ENCODE data around the gene ARGFX. TPM values are rescaled to one million over a fixed set of nuclear protein-coding genes. Genes with fewer than 3 reads are reported as not detected.
A peak's percentile ranks its signal among the peaks of the same experiment; 100 is the strongest.

ARGFX gene
- total and polyA plus RNA-seq, 2 experiments from 2014 or later = not detected

DNA sequence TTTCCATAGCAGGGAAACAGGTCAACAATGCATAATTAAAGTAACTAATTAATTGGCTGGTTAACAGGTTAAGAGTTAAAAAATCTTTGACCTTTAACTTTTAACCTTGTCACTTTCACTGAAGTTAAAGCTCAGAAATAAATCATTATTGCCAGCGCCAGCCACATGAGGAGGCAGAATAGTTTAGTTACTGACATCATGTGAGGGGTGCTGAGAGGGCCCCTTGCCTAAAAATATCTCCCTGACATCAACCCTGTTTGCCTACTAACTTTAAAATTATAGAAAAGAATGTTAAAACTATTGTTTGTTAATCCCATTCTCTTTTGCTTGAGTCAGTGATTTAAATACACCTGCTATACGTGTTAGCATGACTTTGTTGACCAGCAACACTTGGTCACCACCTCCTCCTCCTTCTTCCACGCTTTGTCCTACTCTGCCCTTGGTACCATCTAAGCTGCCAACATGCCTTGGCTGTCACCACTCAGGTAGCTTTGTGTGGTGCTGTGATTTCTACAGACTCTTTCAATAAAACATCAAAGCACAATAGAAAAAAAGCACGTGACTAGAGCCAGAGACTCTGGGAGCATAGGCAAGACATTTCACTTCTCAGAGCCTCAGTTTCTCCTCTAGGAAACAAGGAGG is 28.1 kb downstream of the ARGFX start:
- Histone ChIP-seq H3K4me1 (ENCODE audit: insufficient read depth) (peaks cover 40% of the 10 kb centered on the region), H3K4me3 (no peak overlapping the region), H3F3A (replicated peaks; ENCODE audit: low read depth) (0 out of 2 replicates have a peak, but pooled peaks cover 3% of the 10 kb centered on the region), H3K4me2 (no peak overlapping the region), H3K79me2 (replicated peaks; ENCODE audit: insufficient read depth) (no peaks in the 10 kb centered on the region), H3K27ac (ENCODE audit: low read depth) (no peak overlapping the region), H3K9me2 (ENCODE audit: insufficient read depth) (no peaks in the 10 kb centered on the region), H3K27me3 (ENCODE audit: insufficient read depth) (no peaks in the 10 kb centered on the region), H2AFZ (peak overlapping the region; percentile 44; the same call in 1 of the 2 replicates), H3K36me3 (ENCODE audit: insufficient read depth) (no peaks in the 10 kb centered on the region), H4K20me1 (replicated peaks; ENCODE audit: insufficient read depth) (no peaks in the 10 kb centered on the region)
- Mint-ChIP-seq H3K4me1 (peaks cover 54% of the 10 kb centered on the region), H3K27me3 (ENCODE audit: insufficient read depth, low read depth, poor library complexity) (peaks cover 14% of the 10 kb centered on the region), H3K9me3 (no peaks in the 10 kb centered on the region), H3K4me3 (no peak overlapping the region), H3K36me3 (ENCODE audit: low read depth) (no peaks in the 10 kb centered on the region), H3K27ac (no peak overlapping the region; the same call in 1 of the 2 replicates)
- no peak for ATAC-seq
- TF ChIP-seq, protein P1, sequence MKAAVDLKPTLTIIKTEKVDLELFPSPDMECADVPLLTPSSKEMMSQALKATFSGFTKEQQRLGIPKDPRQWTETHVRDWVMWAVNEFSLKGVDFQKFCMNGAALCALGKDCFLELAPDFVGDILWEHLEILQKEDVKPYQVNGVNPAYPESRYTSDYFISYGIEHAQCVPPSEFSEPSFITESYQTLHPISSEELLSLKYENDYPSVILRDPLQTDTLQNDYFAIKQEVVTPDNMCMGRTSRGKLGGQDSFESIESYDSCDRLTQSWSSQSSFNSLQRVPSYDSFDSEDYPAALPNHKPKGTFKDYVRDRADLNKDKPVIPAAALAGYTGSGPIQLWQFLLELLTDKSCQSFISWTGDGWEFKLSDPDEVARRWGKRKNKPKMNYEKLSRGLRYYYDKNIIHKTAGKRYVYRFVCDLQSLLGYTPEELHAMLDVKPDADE (IDR thresholded peaks at IDR 0.05) = no peak
- TF ChIP-seq EZH2 (IDR thresholded peaks at IDR 0.05; ENCODE audit: low read depth, unreplicated experiment) = no peak
- TF ChIP-seq ZNF114 (CRISPR knock-in tag; IDR thresholded peaks at IDR 0.05) = no peak
- TF ChIP-seq, protein P2, sequence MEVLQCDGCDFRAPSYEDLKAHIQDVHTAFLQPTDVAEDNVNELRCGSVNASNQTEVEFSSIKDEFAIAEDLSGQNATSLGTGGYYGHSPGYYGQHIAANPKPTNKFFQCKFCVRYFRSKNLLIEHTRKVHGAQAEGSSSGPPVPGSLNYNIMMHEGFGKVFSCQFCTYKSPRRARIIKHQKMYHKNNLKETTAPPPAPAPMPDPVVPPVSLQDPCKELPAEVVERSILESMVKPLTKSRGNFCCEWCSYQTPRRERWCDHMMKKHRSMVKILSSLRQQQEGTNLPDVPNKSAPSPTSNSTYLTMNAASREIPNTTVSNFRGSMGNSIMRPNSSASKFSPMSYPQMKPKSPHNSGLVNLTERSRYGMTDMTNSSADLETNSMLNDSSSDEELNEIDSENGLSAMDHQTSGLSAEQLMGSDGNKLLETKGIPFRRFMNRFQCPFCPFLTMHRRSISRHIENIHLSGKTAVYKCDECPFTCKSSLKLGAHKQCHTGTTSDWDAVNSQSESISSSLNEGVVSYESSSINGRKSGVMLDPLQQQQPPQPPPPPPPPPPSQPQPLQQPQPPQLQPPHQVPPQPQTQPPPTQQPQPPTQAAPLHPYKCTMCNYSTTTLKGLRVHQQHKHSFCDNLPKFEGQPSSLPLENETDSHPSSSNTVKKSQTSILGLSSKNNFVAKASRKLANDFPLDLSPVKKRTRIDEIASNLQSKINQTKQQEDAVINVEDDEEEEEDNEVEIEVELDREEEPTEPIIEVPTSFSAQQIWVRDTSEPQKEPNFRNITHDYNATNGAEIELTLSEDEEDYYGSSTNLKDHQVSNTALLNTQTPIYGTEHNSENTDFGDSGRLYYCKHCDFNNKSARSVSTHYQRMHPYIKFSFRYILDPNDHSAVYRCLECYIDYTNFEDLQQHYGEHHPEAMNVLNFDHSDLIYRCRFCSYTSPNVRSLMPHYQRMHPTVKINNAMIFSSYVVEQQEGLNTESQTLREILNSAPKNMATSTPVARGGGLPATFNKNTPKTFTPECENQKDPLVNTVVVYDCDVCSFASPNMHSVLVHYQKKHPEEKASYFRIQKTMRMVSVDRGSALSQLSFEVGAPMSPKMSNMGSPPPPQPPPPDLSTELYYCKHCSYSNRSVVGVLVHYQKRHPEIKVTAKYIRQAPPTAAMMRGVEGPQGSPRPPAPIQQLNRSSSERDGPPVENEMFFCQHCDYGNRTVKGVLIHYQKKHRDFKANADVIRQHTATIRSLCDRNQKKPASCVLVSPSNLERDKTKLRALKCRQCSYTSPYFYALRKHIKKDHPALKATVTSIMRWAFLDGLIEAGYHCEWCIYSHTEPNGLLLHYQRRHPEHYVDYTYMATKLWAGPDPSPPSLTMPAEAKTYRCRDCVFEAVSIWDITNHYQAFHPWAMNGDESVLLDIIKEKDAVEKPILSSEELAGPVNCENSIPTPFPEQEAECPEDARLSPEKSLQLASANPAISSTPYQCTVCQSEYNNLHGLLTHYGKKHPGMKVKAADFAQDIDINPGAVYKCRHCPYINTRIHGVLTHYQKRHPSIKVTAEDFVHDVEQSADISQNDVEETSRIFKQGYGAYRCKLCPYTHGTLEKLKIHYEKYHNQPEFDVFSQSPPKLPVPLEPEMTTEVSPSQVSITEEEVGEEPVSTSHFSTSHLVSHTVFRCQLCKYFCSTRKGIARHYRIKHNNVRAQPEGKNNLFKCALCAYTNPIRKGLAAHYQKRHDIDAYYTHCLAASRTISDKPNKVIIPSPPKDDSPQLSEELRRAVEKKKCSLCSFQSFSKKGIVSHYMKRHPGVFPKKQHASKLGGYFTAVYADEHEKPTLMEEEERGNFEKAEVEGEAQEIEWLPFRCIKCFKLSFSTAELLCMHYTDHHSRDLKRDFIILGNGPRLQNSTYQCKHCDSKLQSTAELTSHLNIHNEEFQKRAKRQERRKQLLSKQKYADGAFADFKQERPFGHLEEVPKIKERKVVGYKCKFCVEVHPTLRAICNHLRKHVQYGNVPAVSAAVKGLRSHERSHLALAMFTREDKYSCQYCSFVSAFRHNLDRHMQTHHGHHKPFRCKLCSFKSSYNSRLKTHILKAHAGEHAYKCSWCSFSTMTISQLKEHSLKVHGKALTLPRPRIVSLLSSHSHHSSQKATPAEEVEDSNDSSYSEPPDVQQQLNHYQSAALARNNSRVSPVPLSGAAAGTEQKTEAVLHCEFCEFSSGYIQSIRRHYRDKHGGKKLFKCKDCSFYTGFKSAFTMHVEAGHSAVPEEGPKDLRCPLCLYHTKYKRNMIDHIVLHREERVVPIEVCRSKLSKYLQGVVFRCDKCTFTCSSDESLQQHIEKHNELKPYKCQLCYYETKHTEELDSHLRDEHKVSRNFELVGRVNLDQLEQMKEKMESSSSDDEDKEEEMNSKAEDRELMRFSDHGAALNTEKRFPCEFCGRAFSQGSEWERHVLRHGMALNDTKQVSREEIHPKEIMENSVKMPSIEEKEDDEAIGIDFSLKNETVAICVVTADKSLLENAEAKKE (CRISPR knock-in tag; IDR thresholded peaks at IDR 0.05) = no peak
- TF ChIP-seq POLR2AphosphoS5 (IDR thresholded peaks at IDR 0.05; ENCODE audit: low read depth) = no peak
- no peak for TF ChIP-seq ZNF331 (CRISPR knock-in tag; IDR thresholded peaks at IDR 0.05; ENCODE audit: low read depth)
- TF ChIP-seq CREB1 (CRISPR knock-in tag; IDR thresholded peaks at IDR 0.05; ENCODE audit: low read depth) = no peak
- TF ChIP-seq JUNB (IDR thresholded peaks at IDR 0.05; ENCODE audit: unreplicated experiment) = no peak
- no peak for TF ChIP-seq STAT1 (IDR thresholded peaks at IDR 0.05; ENCODE audit: unreplicated experiment)
- TF ChIP-seq, protein P3, sequence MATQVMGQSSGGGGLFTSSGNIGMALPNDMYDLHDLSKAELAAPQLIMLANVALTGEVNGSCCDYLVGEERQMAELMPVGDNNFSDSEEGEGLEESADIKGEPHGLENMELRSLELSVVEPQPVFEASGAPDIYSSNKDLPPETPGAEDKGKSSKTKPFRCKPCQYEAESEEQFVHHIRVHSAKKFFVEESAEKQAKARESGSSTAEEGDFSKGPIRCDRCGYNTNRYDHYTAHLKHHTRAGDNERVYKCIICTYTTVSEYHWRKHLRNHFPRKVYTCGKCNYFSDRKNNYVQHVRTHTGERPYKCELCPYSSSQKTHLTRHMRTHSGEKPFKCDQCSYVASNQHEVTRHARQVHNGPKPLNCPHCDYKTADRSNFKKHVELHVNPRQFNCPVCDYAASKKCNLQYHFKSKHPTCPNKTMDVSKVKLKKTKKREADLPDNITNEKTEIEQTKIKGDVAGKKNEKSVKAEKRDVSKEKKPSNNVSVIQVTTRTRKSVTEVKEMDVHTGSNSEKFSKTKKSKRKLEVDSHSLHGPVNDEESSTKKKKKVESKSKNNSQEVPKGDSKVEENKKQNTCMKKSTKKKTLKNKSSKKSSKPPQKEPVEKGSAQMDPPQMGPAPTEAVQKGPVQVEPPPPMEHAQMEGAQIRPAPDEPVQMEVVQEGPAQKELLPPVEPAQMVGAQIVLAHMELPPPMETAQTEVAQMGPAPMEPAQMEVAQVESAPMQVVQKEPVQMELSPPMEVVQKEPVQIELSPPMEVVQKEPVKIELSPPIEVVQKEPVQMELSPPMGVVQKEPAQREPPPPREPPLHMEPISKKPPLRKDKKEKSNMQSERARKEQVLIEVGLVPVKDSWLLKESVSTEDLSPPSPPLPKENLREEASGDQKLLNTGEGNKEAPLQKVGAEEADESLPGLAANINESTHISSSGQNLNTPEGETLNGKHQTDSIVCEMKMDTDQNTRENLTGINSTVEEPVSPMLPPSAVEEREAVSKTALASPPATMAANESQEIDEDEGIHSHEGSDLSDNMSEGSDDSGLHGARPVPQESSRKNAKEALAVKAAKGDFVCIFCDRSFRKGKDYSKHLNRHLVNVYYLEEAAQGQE (IDR thresholded peaks at IDR 0.05; ENCODE audit: unreplicated experiment) = no peak
- TF ChIP-seq, protein P4, sequence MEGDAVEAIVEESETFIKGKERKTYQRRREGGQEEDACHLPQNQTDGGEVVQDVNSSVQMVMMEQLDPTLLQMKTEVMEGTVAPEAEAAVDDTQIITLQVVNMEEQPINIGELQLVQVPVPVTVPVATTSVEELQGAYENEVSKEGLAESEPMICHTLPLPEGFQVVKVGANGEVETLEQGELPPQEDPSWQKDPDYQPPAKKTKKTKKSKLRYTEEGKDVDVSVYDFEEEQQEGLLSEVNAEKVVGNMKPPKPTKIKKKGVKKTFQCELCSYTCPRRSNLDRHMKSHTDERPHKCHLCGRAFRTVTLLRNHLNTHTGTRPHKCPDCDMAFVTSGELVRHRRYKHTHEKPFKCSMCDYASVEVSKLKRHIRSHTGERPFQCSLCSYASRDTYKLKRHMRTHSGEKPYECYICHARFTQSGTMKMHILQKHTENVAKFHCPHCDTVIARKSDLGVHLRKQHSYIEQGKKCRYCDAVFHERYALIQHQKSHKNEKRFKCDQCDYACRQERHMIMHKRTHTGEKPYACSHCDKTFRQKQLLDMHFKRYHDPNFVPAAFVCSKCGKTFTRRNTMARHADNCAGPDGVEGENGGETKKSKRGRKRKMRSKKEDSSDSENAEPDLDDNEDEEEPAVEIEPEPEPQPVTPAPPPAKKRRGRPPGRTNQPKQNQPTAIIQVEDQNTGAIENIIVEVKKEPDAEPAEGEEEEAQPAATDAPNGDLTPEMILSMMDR (conservative IDR thresholded peaks at IDR 0.05; ENCODE audit: low read depth in 2 of 2) = no peak
- no peak for TF ChIP-seq EZH2phosphoT487 (IDR thresholded peaks at IDR 0.05; ENCODE audit: unreplicated experiment)
- no peak for TF ChIP-seq NANOG (IDR thresholded peaks at IDR 0.05; ENCODE audit: borderline replicate concordance)
- no peak for DNase-seq (ENCODE audit: low spot score)
